GM12864 (cell line): Measurements from ENCODE around the gene RHBDD2.
"Not testable (repeated sequence)": the region's sequence is repeated elsewhere in the genome, so short reads cannot be mapped to it uniquely, and the experiment has no call there.

Experiments used
- DNase-seq: peaks from one replicate; pipeline ENCODE4 v3.0.0-alpha.2; 2011; ENCODE audit warnings: low read depth
- H3K4me3 ChIP-seq: 2 replicates; pipeline ENCODE4 v1.5.1; 2011; ENCODE audit warnings: mild to moderate bottlenecking, low read depth, low read length, control low read depth
- CTCF ChIP-seq: IDR thresholded peaks from 2 replicates; pipeline ENCODE4 v1.5.1; 2011; ENCODE audit warnings: low read depth, mild to moderate bottlenecking, moderate library complexity, low read length, control low read depth, inconsistent platforms; ENCODE audit errors: missing control alignments

The RHBDD2 gene

GRCh38 chr7:75842836-75843446 lies 35.9 kb upstream of the RHBDD2 start:
- peak; percentile 50 for DNase-seq
- H3K4me3 ChIP-seq: no peak overlapping the region
- TF ChIP-seq CTCF: no peak

GRCh38 chr7:75843613-75844116 lies 35.2 kb upstream of the RHBDD2 start:
- no peak overlapping the region for H3K4me3 ChIP-seq
- DNase-seq: no peak
- TF ChIP-seq CTCF: no peak

- TF ChIP-seq CTCF: no peak
- no peak overlapping the region for H3K4me3 ChIP-seq
- no peak for DNase-seq
Observed at GRCh38 chr7:75844158-75844557, 34.7 kb upstream of the RHBDD2 start.

- not testable (repeated sequence) for H3K4me3 ChIP-seq, DNase-seq
Observed at GRCh38 chr7:75845132-75845531, 33.7 kb upstream of the RHBDD2 start.

- TF ChIP-seq CTCF: no peak
- H3K4me3 ChIP-seq: no peak overlapping the region
- DNase-seq: no peak
Observed at GRCh38 chr7:75847707-75848106, 31.1 kb upstream of the RHBDD2 start.

GRCh38 chr7:75849573-75849972 lies 29.3 kb upstream of the RHBDD2 start:
- no peak overlapping the region for H3K4me3 ChIP-seq
- no peak for DNase-seq
- TF ChIP-seq CTCF: no peak

GRCh38 chr7:75850235-75850634 lies 28.6 kb upstream of the RHBDD2 start:
- no peak for TF ChIP-seq CTCF
- DNase-seq: no peak
- no peak overlapping the region for H3K4me3 ChIP-seq
